GM12873 (cell line): ENCODE measurements around the gene PIK3CG.

ENCODE experiments used
- TF ChIP-seq, protein P1 (sequence below): IDR thresholded peaks from 2 replicates; pipeline ENCODE4 v1.5.1; 2012; ENCODE audit warnings: low read depth, mild to moderate bottlenecking, moderate library complexity, low read length, control low read depth; ENCODE audit not compliant: insufficient read depth; ENCODE audit errors: missing control alignments

The PIK3CG gene

DNA sequence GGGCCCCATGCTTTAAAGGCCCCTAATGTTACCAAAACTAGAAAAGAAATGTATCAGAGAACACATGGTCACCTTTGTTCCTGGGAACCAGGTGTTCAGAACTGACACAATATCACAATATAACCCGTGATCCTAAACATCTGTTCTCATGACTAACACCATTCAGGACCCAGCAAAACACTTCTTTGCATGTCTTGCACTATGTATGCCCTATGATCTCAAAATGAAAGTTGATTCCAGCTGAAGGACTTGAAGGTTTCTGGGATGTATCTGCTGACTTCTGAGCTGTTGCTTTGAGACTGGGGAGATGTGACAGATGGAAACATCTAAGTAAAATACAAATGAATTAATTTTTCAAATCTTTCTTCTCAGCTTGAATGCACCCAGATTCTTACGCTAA lies 37.5 kb upstream of the PIK3CG start:
- TF ChIP-seq, protein P1, sequence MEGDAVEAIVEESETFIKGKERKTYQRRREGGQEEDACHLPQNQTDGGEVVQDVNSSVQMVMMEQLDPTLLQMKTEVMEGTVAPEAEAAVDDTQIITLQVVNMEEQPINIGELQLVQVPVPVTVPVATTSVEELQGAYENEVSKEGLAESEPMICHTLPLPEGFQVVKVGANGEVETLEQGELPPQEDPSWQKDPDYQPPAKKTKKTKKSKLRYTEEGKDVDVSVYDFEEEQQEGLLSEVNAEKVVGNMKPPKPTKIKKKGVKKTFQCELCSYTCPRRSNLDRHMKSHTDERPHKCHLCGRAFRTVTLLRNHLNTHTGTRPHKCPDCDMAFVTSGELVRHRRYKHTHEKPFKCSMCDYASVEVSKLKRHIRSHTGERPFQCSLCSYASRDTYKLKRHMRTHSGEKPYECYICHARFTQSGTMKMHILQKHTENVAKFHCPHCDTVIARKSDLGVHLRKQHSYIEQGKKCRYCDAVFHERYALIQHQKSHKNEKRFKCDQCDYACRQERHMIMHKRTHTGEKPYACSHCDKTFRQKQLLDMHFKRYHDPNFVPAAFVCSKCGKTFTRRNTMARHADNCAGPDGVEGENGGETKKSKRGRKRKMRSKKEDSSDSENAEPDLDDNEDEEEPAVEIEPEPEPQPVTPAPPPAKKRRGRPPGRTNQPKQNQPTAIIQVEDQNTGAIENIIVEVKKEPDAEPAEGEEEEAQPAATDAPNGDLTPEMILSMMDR = no peak

DNA sequence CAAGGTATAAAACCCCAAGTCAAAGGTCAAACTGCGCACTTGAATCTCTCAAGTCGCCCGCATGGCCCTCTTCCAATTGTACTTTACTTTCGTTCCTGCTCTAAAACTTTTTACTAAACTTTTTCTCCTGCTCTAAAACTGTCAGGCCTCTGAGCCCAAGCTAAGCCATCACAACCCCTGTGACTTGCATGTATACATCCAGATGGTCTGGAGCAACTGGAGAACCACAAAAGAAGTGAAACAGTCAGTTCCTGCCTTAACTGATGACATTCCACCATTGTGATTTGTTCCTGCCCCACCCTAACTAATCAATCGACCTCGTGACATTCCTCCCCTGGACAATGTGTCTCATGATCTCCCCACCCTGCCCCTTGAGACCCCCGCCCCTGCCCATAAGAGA lies 35.6 kb upstream of the PIK3CG start:
- TF ChIP-seq, protein P1 = no peak

DNA sequence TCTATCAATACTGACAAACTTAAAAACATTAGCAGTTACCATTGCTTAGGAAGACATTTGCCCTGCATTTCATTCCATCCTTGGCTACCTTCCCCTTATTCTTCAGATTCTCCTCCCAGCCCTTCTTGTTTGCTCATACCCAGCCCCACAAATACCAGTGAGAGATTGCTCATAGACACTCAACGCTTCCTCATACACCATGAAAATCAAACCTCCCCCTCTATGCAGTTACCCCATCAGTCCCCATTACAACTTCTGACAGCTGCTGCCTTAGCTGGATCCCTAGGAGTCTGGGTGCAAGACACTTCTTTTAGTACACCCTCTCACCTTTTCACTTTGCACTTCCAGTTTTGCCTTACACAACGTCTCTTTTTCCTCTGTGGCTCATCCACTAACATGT lies 28.3 kb upstream of the PIK3CG start:
- TF ChIP-seq, protein P1 = no peak

DNA sequence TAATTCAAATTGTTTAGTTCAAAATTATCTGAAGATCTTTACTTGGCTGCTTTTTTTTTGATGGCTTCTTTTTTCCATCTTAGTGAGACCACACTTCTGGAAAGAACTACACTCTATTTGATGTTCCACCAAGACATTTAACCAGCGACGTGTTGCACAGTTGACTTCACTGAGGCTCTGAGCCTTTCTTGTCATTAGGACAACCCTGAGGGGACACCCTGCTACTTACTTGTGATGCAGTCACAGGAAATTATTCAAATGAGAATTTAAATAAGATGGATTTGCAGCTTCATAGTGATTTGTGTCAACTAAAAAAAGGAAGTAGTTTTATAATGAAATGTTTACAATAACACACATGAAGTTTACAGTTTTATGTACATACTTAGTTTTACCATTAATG lies 25.6 kb upstream of the PIK3CG start:
- TF ChIP-seq, protein P1 = no peak

DNA sequence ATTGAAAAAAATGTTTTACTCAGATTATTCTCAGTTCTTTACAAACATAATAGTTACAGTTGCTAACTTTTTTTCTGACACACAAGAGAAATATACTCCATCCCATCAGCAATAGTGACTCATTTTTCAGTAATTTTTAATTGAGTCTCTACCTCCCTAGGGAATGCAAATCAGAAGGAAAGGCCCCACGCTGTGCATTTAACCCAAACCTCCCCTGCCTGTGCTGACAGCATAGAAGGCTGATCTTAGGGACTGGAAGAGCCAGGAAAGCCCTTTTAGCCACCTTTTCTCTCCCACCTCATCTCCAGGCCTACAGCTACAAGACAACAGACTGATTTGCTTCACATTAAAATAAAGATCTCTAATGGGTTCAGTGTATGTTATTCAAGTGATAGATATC lies 24.7 kb upstream of the PIK3CG start:
- TF ChIP-seq, protein P1 = no peak

DNA sequence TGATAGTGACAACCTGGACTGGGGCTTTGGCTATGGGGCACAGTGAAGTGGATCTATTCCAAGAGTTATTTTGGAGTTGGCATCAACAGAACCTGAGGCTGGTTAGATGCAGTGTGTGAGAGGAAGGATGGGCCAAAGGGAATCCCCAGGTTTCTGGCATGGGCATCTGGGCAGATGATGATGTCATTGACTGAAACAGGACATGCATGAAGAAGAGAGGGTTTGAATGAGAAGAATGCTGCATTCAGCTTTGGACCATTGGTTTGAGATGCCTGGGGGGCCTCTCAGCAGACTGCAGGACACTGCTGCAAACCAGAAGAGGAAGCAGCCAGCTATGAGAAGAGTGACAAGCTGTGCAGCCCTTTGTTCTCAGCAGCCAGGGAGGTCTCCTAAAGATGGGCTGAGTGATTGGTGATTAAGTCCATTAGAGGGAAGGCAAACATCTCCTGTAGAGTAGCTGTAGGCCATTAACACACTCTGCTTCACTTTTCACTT lies 23.1 kb upstream of the PIK3CG start:
- TF ChIP-seq, protein P1 = no peak

DNA sequence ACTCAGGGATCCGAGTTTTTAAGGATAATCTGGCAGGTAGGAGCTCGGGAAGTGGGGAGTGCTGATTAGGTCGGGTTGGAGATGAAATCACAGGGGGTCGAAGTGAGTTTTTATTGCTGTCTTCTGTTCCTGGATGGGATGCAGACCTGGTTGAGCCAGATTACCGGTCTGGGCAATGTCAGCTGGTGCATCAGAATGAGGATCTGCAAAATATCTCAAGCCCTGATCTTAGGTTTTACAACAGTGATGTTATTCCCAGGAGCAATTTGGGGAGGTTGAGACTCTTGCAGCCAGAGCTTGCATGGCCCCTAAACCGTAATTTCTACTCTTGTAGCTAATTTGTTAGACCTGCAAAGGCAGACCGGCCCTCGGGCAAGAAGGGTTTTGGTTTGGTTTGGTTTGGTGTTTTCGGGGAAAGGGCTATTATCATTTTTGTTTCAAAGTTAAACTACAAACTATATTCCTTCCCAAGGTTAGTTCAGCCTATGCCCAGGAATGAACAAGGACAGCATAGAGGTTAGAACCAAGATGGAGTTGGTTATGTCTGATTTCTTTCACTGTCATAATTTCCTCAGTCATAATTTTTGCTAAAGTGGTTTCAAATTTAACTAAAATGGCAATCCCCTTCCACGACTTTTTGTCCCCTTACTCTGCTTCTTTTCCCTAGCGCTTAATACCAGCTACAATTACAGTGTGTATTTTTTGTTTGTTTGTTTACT lies 20.6 kb upstream of the PIK3CG start:
- TF ChIP-seq, protein P1 = no peak
